CD4-positive, alpha-beta T cell treated with Interleukin-10 for 1 hour (primary cell): ENCODE measurements around the gene IL12RB2.
"Not testable (repeated sequence)": the region's sequence is repeated elsewhere in the genome, so short reads cannot be mapped to it uniquely, and the experiment has no call there.

Experiments
- DNase-seq: peaks from one replicate; pipeline ENCODE4 v3.0.0-alpha.2; 2020

Gene IL12RB2

GRCh38 chr1:67436511-67437055 is 128.9 kb downstream of the IL12RB2 start:
- DNase-seq = no peak

GRCh38 chr1:67437961-67438360 is 130.3 kb downstream of the IL12RB2 start:
- DNase-seq = no peak

- no peak for DNase-seq
Measured at GRCh38 chr1:67439277-67440029, 131.8 kb downstream of the IL12RB2 start.

GRCh38 chr1:67440339-67440738 is 132.7 kb downstream of the IL12RB2 start:
- DNase-seq = no peak

GRCh38 chr1:67441183-67441582 is 133.5 kb downstream of the IL12RB2 start:
- DNase-seq = no peak

GRCh38 chr1:67441739-67442281 is 134.1 kb downstream of the IL12RB2 start:
- no peak for DNase-seq

- not testable (repeated sequence) for DNase-seq
Measured at GRCh38 chr1:67446014-67446413, 138.3 kb downstream of the IL12RB2 start.
